GM19468 (cell line): Measurements from ENCODE around the gene RTKN.

Experiments used
- ATAC-seq: cut with Tn5 transposase; IDR thresholded peaks from one replicate; pipeline ENCODE4 v1.9.1; 2021; ENCODE audit warnings: mild to moderate bottlenecking, moderate library complexity, moderate number of reproducible peaks; ENCODE audit not compliant: unreplicated experiment; ENCODE audit errors: extremely low read depth

The RTKN gene

GRCh38 chr2:74384051-74384450 is 57.7 kb downstream of the RTKN start:
- ATAC-seq = no peak

GRCh38 chr2:74383254-74383653 is 58.5 kb downstream of the RTKN start:
- no peak for ATAC-seq

DNA sequence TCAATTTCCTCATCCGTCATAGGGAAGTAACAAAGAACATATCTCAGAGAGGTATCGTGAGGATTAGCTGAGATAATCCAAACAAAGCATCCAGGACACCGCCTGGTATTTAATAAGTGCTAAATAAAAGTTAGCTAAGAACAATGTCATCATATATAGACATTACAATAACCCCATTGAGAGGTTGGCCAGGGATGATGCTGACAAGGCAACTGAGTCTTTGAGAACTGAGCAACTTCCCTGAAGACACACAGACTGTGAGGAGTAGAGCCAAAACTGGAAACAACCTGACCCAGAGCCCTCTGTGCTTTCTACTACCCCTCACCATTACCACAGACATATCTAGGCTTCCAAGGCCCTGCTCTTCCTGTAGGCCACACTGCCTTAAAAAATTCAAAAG is 60.0 kb downstream of the RTKN start:
- ATAC-seq = no peak

DNA sequence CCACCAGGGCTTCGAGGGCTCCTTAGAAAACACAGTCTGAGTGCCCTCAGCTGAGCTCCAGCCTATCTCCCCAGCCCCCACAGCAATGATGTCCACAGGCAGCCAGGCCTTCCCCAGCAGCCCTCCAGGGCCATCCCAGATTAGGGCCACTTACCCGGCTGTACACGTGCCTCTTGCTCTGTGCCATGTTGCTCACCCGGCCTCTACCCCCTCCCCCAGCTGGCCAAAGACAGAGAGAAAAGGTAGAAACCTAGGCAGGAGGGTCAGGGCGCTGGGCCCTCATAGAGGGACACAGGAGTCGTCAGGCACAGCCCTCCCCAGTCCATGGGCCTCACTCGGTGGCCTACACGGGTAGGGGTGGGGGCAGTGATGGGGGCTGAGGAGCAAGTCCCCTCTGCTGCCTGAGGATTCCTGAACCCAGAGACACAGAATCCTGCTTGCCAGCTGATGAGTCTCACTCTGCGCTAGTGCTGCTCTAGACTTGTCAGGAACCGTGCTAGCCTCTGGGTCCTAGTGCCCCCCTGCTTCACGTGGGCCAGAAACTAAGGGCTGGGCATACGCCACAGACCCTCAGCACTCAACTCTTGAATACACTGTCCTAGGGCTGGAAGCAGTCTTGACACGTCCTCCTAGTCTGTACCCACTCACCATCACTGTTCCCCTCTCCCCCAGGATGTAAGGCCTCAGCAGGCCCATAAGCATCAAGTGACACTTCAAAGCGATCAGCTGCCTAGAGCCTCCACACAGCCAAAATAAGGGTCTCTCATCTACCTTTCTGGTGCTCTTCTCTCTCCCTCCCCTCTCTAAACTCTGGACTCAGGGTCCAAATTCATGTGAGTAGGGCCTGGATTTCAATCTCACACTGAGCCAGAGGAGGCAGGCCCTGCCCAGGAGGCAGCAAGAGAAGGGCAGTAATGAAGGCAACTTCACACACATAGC is 61.6 kb downstream of the RTKN start, which contains the start of gene DCTN1:
TSS of gene DCTN1 (minus strand) at position 461 of the 939 bp plus-strand sequence. CDS start at position 187, 274 bp downstream.
- no peak for ATAC-seq

GRCh38 chr2:74378007-74378406 is 63.7 kb downstream of the RTKN start:
- ATAC-seq = no peak

GRCh38 chr2:74375838-74376237 is 65.9 kb downstream of the RTKN start:
- ATAC-seq = no peak
